ENCODE measurements around the gene ECSIT. TPM values are rescaled to one million over a fixed set of nuclear protein-coding genes. Genes with fewer than 3 reads are reported as not detected.

ECSIT gene
- total and polyA plus RNA-seq, 2 experiments from 2014 or later, result 36.6 to 66.5 TPM

GRCh38 chr19:11465600-11465999 lies 63.3 kb downstream of the ECSIT start:
- 0 out of 2 replicates have a peak overlapping the region, but pooled peaks have one; percentile 68 for H3K4me2 ChIP-seq
- Mint-ChIP-seq H3K4me3 (no peak overlapping the region), H3K4me1 (peaks cover 9% of the 10 kb centered on the region; the same call in 2 of the 3 replicates), H3K27ac (no peak overlapping the region), H3K36me3 (ENCODE audit: low read depth) (no peaks in the 10 kb centered on the region), H3K9me3 (no peaks in the 10 kb centered on the region), H3K27me3 (ENCODE audit: insufficient read depth, low read depth, poor library complexity) (peaks cover 5% of the 10 kb centered on the region)
- no peaks in the 10 kb centered on the region for H3K9me2 ChIP-seq (ENCODE audit: insufficient read depth)
- H2AFZ ChIP-seq, result no peak overlapping the region
- H3F3A ChIP-seq (replicated peaks; ENCODE audit: low read depth), result 0 out of 2 replicates have a peak, but pooled peaks cover 5% of the 10 kb centered on the region
- H3K27me3 ChIP-seq (ENCODE audit: insufficient read depth), result no peaks in the 10 kb centered on the region
- H4K20me1 ChIP-seq (replicated peaks; ENCODE audit: insufficient read depth), result no peaks in the 10 kb centered on the region
- ATAC-seq (peak; percentile 73), DNase-seq (ENCODE audit: low spot score) (peak; percentile 65)
- H3K79me2 ChIP-seq (replicated peaks; ENCODE audit: insufficient read depth), result no peaks in the 10 kb centered on the region
- TF ChIP-seq ZNF331 (CRISPR knock-in tag; IDR thresholded peaks at IDR 0.05; ENCODE audit: low read depth), result no peak
- no peak for TF ChIP-seq ZNF462 (CRISPR knock-in tag; IDR thresholded peaks at IDR 0.05)
- TF ChIP-seq, protein P1, sequence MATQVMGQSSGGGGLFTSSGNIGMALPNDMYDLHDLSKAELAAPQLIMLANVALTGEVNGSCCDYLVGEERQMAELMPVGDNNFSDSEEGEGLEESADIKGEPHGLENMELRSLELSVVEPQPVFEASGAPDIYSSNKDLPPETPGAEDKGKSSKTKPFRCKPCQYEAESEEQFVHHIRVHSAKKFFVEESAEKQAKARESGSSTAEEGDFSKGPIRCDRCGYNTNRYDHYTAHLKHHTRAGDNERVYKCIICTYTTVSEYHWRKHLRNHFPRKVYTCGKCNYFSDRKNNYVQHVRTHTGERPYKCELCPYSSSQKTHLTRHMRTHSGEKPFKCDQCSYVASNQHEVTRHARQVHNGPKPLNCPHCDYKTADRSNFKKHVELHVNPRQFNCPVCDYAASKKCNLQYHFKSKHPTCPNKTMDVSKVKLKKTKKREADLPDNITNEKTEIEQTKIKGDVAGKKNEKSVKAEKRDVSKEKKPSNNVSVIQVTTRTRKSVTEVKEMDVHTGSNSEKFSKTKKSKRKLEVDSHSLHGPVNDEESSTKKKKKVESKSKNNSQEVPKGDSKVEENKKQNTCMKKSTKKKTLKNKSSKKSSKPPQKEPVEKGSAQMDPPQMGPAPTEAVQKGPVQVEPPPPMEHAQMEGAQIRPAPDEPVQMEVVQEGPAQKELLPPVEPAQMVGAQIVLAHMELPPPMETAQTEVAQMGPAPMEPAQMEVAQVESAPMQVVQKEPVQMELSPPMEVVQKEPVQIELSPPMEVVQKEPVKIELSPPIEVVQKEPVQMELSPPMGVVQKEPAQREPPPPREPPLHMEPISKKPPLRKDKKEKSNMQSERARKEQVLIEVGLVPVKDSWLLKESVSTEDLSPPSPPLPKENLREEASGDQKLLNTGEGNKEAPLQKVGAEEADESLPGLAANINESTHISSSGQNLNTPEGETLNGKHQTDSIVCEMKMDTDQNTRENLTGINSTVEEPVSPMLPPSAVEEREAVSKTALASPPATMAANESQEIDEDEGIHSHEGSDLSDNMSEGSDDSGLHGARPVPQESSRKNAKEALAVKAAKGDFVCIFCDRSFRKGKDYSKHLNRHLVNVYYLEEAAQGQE (IDR thresholded peaks at IDR 0.05; ENCODE audit: unreplicated experiment), result no peak
- TF ChIP-seq EZH2 (IDR thresholded peaks at IDR 0.05; ENCODE audit: low read depth, unreplicated experiment), result no peak
- TF ChIP-seq NANOG (IDR thresholded peaks at IDR 0.05; ENCODE audit: borderline replicate concordance), result no peak
- no peak for TF ChIP-seq JUNB (IDR thresholded peaks at IDR 0.05; ENCODE audit: unreplicated experiment)
- TF ChIP-seq, protein P2, sequence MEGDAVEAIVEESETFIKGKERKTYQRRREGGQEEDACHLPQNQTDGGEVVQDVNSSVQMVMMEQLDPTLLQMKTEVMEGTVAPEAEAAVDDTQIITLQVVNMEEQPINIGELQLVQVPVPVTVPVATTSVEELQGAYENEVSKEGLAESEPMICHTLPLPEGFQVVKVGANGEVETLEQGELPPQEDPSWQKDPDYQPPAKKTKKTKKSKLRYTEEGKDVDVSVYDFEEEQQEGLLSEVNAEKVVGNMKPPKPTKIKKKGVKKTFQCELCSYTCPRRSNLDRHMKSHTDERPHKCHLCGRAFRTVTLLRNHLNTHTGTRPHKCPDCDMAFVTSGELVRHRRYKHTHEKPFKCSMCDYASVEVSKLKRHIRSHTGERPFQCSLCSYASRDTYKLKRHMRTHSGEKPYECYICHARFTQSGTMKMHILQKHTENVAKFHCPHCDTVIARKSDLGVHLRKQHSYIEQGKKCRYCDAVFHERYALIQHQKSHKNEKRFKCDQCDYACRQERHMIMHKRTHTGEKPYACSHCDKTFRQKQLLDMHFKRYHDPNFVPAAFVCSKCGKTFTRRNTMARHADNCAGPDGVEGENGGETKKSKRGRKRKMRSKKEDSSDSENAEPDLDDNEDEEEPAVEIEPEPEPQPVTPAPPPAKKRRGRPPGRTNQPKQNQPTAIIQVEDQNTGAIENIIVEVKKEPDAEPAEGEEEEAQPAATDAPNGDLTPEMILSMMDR (conservative IDR thresholded peaks at IDR 0.05; ENCODE audit: low read depth in 2 of 2), result no peak
- TF ChIP-seq CREB1 (CRISPR knock-in tag; IDR thresholded peaks at IDR 0.05; ENCODE audit: low read depth), result no peak
- no peak for TF ChIP-seq STAT1 (IDR thresholded peaks at IDR 0.05; ENCODE audit: unreplicated experiment)
- no peak for TF ChIP-seq EZH2phosphoT487 (IDR thresholded peaks at IDR 0.05; ENCODE audit: unreplicated experiment)
- TF ChIP-seq, protein P3, sequence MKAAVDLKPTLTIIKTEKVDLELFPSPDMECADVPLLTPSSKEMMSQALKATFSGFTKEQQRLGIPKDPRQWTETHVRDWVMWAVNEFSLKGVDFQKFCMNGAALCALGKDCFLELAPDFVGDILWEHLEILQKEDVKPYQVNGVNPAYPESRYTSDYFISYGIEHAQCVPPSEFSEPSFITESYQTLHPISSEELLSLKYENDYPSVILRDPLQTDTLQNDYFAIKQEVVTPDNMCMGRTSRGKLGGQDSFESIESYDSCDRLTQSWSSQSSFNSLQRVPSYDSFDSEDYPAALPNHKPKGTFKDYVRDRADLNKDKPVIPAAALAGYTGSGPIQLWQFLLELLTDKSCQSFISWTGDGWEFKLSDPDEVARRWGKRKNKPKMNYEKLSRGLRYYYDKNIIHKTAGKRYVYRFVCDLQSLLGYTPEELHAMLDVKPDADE (IDR thresholded peaks at IDR 0.05), result no peak
- TF ChIP-seq POLR2AphosphoS5 (IDR thresholded peaks at IDR 0.05; ENCODE audit: low read depth), result no peak
- TF ChIP-seq ZNF114 (CRISPR knock-in tag; IDR thresholded peaks at IDR 0.05), result no peak
- H3K4me3 ChIP-seq, result no peak overlapping the region; the same call in 1 of the 2 replicates
- H3K27ac ChIP-seq (ENCODE audit: low read depth), result no peak overlapping the region
- H3K4me1 ChIP-seq (ENCODE audit: insufficient read depth), result peaks cover 11% of the 10 kb centered on the region; the same call in 1 of the 2 replicates
- H3K36me3 ChIP-seq (ENCODE audit: insufficient read depth), result no peaks in the 10 kb centered on the region

Data from GM23338 (cell line).